IPS-NIHi7 (cell line): Measurements from ENCODE around the gene RAB3IL1.
A peak's percentile ranks its signal among the peaks of the same experiment; 100 is the strongest.

Experiments used
- DNase-seq: peaks from one replicate; pipeline ENCODE4 v3.0.0; 2012; ENCODE audit warnings: mixed read lengths; ENCODE audit errors: extremely low spot score

The RAB3IL1 gene

DNA sequence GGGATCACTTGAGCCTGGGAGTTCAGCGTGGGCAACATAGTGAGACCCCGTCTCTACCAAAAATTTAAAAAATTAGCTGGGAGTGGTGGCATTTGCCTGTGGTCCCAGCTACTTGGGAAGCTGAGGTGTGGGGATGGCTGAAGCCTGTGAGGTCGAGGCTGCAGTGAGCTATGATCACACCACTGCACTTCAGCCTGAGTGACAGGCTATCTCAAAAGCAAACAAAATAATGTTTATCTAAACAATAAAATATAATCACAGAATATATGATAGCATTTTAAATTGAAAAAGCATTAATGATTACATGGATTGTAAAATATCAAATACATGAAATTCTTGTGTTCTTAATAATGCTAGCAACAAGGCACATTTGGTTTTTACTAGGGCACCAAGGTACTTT lies 35.5 kb upstream of the RAB3IL1 start:
- DNase-seq, result no peak

DNA sequence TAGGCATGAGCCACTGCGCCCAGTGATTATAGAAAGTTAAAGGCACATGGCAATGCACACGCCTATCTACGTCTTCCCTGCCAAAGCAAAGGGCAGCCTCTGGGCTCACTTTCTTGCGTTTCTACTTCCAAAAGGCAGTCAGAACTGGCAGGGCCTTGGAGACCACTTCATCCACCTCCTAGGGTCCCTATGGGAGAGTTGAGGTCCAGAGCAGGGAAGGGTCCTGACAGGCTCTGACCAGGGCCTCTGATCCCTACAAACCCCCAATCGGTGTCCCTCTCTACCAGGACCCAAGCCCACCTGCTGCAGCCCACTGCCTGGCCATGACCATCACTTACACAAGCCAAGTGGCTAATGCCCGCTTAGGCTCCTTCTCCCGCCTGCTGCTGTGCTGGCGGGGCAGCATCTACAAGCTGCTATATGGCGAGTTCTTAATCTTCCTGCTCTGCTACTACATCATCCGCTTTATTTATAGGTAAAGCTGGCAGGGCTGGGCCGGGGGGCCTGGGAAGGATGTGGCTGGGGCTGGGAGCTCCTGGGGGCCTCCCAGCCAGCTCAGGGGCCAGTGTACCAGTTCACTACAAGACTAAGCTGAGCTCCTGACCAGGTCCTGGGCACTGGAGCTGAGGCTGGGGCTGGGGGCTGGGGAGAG lies 34.2 kb upstream of the RAB3IL1 start:
- DNase-seq, result no peak

DNA sequence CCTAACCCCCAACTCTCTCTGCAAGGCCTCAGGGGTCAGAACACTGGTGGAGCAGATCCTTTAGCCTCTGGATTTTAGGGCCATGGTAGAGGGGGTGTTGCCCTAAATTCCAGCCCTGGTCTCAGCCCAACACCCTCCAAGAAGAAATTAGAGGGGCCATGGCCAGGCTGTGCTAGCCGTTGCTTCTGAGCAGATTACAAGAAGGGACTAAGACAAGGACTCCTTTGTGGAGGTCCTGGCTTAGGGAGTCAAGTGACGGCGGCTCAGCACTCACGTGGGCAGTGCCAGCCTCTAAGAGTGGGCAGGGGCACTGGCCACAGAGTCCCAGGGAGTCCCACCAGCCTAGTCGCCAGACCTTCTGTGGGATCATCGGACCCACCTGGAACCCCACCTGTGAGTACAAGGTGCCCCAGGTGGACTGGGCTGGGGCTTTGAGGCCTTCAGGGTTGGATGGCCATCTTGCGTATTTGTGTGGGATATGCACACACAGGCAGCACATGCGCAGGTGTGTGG lies 32.7 kb upstream of the RAB3IL1 start, which contains the start of gene BEST1:
TSS of gene BEST1 (plus strand) at position 317 of the 513 bp plus-strand sequence. CDS start 1,456 bp downstream, outside the sequence.
- no peak for DNase-seq

DNA sequence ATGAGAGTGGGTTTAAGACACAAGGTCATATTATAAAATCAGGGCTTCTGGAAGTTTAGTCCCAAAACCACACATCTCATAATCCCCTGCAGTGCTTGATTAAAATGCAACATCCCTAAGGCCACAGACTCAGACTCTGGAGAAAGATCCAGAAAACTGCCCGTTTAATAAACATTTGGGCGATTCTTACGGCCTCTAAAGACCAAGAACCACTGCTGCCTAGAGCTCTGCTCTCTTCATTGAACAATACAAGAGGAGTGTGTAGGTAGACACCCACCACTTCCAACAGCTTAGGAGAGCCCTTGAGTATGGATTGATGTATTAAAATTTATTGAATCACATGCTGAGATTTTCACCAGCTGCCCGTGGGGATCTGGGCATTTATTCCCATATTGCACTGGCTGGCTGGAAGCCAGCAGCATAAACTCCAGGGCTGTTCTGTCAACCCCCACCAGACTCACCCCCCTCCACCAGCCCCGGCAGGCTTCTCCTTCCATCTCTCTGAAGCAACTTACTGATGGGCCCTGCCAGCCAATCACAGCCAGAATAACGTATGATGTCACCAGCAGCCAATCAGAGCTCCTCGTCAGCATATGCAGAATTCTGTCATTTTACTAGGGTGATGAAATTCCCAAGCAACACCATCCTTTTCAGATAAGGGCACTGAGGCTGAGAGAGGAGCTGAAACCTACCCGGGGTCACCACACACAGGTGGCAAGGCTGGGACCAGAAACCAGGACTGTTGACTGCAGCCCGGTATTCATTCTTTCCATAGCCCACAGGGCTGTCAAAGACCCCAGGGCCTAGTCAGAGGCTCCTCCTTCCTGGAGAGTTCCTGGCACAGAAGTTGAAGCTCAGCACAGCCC lies 32.0 kb upstream of the RAB3IL1 start:
- peak; percentile 82 for DNase-seq

DNA sequence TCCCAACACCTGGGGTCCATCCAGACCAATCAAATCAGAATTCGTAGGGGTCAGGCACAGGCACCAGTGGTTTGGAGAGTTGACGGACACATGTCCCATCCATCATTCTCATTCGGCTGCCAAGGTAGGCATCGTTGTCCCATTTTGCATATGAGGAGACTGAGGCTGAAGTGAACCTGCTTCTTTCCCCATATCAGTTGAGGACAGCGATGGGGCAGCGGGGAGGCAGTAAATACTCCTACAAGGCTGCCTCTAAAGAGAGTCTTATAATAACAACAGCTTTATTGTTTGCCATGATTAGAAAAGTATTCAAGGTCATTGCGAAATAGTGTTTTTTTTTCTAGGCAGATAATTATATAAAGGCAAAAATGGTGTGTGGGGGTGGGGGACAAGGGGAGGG lies 31.1 kb upstream of the RAB3IL1 start:
- no peak for DNase-seq

DNA sequence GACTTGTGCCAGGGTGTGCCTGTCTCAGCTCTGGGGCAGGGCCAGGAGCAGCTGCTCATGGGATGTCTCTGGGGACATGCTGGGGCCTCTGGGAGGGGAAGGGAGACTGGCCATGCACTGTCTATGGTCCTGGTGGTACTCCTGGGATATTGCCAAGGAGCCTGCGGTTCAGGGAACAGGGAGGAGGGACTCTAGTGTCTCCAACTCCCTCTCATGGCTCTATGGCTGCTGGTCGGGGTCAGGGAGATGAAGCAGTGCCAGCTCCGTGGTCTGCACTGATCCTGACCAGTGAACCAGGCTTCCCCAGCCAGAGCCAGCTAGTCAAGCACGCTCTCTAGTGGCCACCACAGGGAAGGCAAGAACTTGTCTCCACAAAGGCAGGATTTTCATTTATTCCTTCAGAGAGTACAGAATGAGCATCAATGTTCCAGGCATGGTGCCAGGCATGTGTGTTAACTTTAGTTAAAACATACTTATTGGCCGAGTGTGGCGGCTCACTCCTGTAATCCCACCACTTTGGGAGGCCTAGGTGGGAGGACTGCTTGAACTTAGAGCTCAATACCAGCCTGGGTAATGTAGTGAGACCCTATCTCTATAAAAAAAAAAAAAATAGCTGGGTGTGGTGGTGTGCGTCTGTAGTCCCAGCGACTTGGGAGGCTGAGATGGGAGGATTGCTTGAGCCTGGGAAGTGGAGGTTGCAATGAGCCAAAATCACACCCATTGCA lies 30.3 kb upstream of the RAB3IL1 start:
- peak; percentile 93 for DNase-seq

DNA sequence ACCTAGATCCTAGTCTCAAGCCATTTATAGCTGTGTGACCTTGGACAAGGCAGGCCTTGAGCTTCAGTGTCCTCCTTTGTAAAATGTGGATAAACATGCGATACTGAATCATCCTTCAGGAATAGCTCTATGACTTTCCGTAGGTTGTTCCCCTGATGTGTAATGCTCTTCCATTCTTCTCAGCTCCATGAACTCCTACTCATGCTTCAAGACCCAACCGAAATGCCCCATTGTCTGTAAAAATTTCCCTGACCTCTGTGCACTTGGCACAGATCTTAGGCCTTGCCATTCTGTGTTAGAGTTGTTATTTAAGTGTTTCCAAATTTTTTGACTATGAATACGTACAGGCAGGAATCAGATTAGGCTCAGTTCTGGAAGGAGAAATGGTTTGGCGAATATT lies 29.5 kb upstream of the RAB3IL1 start:
- no peak for DNase-seq

DNA sequence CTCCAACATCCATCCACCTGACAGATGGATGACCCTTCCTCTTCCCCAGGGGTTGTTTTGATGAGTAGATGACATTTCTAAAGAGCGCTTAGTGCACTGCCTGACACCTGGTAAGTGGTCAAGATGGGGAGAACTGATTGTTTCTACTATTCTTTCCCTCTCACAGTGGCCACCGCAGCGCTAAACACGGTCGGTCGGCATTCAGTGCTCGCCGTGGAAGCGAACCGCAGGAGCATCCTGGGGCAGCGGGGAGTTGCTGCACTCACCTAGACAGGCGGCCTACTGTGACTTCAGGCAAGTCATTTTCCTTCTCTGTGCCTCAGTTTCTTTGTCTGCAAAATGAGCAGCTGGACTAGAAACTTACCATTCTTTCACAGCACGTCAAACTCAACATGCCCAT lies 27.8 kb upstream of the RAB3IL1 start:
- DNase-seq, result no peak

DNA sequence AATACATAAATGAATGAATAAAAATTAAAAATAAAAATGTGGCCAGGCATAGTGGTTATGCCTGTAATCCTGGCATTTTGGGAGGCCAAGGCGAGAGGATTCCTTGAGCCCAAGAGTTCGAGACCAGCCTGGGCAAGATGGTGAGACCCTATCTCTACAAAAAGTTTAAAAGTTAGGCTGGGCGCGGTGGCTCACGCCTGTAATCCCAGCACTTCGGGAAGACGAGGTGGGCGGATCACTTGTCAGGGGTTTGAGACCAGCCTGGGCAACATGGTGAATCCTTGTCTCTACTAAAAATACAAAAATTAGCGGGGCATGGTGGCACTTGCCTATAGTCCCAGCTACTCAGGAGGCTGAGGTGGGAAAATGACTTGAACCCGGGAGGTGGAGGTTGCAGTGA lies 23.1 kb upstream of the RAB3IL1 start:
- DNase-seq, result no peak

DNA sequence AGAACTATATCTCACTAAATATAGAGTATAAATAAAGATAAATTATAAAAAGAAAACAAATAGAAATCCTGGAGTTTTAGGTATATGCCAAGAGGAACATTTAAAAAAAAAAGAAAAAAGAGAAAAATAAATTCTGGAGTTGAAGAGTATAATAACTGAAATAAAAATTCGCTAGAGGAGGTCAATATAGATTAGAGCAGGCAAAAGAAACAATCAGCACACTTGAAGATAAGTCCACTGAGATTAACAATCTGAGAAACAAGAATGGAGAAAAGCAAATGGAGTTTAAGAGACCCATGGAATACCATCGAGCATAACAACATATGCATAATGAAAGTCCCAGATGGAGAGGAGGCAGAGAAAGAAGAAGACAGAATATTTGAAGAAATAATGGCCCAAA lies 18.5 kb upstream of the RAB3IL1 start:
- DNase-seq, result no peak

DNA sequence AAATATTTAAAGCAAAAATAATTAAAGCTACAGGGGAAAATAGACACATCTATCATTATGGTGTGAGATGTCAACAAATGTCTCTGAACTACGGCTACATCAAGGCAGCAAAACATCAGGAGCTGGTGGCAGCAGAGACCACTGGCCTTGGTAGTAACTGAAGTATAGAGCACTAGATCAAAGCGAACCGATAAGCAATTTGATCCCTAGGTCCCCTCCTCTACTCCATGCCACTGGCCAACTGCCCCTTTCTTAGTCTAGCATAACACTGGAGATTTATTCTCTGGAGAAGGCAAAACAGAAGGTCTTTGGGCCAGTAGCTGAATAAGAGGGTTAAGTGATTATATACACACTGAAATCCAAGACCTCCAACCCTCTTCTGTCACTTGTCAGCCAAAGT lies 13.6 kb upstream of the RAB3IL1 start:
- DNase-seq, result peak; percentile 4

DNA sequence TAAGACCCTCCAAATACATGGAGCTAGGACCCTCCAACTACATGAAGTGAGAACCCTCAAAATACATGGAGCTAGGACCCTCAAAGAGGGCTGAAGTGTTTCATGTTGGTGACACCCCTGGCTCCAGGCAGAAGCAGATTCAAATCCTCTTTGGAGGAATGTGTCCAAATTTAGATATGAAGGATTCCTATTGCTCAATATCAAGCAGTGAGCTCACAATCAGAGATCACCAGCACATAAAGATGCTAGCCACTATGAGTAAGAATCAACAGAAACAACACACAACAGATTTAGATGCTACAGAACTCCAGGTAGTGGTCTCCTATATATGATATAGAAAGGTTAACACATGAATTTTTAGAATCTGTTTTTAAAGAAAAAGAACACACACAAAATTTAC lies 11.2 kb upstream of the RAB3IL1 start:
- no peak for DNase-seq

DNA sequence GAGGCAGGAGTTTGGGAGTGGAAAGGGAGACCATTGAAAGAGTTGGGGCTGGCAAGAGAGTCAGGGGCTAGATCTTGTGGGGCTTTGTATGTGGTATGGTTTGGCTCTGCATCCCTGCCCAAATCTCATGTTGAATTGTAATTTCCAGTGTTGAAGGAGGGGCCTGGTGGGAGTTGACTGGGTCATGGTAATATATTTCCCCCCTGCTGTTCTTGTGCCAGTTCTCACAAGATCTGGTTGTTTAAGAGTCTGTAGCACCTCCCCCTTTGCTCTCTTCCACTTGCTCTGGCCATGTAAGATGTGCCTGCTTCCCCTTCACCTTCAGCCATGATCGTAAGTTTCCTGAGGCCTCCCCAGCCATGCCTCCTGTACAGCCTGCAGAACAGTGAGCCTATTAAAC lies 10.1 kb upstream of the RAB3IL1 start:
- no peak for DNase-seq

DNA sequence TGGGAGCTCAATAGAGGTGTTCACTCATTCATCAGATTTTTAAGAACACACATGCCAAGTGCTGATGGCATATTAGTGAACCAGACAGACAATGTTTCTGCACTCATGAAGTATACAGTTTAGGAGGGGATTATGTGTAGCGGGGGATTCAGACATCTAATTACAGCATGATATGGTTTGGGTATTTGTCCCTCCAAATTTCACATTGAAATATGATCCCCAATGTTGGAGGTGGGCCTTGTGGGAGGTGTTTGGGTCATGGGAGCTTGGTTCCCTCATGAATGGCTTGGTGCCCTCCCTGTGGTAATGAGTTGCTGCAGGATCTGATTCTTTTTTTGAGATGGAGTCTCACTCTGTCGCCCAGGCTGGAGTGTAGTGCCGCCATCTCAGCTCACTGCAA lies 8.9 kb upstream of the RAB3IL1 start:
- no peak for DNase-seq

DNA sequence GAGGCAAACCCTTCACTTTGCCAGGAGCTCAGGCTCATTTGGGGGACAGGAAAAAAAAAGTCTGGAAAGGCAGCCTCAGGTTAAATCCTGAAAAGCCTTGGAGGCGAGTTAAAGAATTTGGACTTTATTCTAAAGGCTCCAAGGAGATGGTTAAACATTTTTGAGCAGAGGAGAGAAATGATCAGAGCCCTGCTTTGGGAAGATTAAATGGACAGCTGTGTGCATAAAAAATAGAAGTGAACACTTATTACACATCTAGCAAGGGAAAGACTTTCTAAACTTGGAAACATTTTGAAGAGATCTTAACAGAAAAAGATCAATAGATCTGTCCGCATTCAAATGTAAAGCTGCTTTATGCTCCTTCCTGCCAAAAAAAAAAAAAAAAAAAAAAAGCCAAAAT lies 8.4 kb upstream of the RAB3IL1 start:
- DNase-seq, result no peak

DNA sequence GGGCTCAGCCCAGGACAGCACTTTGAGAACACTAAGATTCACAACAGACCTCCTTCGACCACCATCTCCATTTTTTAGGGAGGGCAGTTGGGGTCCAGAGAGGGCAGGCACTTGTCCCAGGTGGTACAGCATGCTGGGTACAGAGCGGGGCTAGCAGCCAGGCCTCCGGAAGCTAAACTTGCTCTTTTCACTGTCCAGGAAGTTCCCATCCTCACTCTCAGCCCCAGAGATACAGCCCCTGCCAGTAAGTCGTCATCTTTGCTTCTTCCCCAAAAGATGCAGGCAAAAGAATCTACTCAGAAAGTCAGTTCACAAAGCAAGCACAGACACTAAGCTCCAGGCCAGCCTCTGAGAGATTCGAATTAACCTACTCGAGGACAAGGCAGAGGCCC lies 6.7 kb upstream of the RAB3IL1 start:
- DNase-seq, result peak; percentile 6

DNA sequence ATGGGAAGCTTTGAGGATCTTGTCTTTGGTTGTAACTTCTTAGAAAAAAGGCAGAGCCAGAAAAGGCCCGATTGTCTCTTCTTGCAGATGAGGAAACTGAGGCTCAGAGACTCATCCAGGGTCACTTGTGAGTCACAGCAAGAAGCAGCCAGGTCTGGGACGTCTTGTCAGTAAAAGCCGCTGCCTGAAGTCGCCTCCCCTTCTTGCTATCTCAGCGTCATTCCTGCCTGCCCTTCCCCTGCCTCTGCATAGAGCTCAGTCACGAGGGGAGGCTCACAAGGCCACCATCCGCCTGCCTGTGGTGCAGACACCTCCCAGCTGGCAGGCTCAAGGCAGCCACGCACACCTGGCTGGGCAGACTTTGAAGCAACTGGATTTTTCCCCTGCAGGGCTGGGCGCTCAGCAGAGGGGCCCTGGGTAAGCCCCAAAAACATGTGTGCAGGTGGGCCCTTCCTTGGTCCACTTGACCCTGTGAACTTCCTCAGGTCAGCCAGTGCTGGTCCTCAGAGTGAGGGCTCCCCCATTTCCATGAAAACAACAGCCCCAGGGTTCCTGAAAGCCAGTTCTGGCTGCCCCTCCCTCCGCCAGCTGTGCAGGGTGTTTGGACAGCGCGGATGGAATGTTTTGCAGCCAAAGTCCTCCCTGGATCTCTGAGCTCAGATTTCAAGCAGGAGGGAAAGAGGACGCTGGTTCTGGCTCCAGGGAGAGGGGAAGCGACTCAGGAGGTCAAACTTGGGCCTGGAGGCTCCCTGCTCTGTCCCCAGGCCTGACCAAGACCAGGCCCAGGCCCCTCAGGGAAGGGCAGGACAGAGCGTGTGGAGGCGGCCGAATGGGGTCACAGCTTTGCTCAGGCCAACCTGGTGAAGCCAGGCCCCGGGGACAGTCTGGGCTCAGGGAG lies 6.0 kb upstream of the RAB3IL1 start:
- peak; percentile 68 for DNase-seq

DNA sequence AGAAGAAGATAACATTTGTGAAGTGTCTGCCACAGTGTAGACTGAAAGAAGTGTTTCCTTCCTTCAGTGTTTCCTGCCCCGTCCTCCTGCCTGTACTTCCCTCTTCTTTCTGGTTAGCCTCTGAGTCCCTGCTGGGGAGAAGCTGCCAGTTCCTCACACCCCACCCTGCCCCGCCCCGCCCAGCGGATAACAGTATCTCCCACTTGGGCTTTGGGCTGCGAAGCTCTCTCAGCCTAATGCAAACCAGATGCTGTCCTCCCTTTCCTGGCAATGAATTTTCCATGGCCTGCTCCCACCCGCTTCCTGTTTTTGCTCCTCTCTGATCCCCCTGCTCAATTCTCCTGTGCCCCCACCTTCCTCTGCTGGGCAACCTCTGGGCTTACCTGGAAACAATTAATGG lies 5.2 kb upstream of the RAB3IL1 start:
- DNase-seq, result peak; percentile 31

DNA sequence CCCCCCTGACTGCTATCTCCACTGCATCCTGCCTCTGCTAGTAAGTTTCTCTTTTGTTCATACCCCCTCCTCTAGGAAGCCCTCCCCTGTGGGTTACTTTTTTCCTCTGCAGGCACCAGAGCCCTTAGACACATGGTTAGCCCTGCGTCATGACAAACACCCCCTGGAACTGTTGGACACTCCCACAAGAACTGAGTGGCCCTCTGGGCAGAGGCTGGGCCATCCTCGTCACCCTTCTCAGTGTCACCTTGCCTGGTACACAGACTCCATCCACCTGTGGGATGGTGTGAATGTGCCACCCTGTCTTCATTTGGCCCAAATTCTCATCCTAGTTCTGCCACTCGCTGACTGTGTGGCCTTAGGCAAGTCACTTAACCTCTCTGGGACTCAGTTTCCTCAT lies 4.1 kb upstream of the RAB3IL1 start:
- peak; percentile 3 for DNase-seq

DNA sequence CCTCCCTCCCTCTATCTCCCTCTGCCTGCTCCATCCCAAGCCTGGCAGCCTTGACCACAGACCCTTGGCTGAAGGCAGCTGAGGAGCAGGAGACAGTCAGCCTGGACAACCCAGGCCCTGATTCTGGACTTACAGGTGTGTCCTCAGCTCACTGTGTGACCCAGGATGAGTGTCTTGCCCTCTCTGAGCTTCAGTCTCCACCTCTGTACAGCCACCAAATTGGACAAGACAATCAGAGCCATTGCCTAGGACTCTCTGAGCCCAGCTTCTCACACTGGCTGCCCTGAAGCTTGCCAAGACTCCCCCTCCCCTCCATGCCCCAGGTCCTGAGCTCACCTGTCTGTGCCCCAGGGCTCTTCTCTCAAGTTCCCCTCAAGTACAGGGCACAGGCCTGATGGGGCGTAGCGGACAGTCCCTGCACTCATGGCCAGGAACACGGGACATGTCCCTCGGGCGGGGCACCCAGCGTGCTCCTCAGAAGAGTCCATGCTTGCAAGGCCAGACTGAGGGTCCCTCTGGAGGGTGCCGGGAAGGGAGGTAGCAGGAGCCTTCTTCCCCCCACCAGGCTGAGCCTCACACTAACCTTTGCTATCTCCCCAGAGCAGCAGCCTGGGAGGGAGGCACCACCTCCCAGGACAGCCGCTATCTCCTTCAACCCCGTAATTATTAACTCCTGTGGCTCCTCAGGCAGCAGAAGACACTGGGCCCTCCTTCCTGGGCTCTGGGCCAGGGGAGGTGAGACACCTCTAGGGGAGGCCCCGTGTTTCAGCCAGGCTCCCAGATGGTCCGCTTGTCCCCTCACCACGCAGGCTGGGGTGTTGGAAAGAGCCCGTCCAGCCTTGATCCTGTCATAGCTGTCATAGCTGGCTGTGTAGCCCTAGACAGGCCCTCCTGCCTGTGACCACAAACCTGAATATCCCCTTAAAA lies 2.6 kb upstream of the RAB3IL1 start:
- peak; percentile 10 for DNase-seq
